HepG2 (cell line): Measurements from ENCODE around the gene SLC4A2. TPM values are rescaled to one million over a fixed set of nuclear protein-coding genes. Genes with fewer than 3 reads are reported as not detected.

Source experiments
- CTCF ChIP-seq: sonication (generic); formaldehyde crosslinking; IDR thresholded peaks from 2 replicates; pipeline ENCODE4 v1.5.0; 2020; ENCODE audit warnings: mild to moderate bottlenecking, missing genetic modification reagents, moderate library complexity
- KDM2A ChIP-seq: sonication (generic); formaldehyde crosslinking; IDR thresholded peaks from 2 replicates; pipeline ENCODE4 v1.4.0; 2020; ENCODE audit warnings: low read depth, missing genetic modification reagents, borderline replicate concordance
- KLF12 ChIP-seq: sonication (generic); formaldehyde crosslinking; IDR thresholded peaks from 2 replicates; pipeline ENCODE4 v1.4.0; 2020; ENCODE audit warnings: missing genetic modification reagents, borderline replicate concordance
- LCORL ChIP-seq, 2 experiments: fragments of 450-650 bp in 1 of 2; sonication (generic) in 1 of 2; formaldehyde crosslinking in 1 of 2; IDR thresholded peaks; 2 replicates each; pipeline versions ENCODE4 v1.5.0 to v1.6.1; 2017 to 2020; ENCODE audit warnings: antibody characterized with exemption in 1 of 2, missing genetic modification reagents in 1 of 2
- MAFF ChIP-seq: IDR thresholded peaks from 2 replicates; pipeline ENCODE4 v1.6.1; 2011; ENCODE audit warnings: low read depth, low read length, improper control_type of control experiment
- MAZ ChIP-seq, 2 experiments: sonication (generic) in 1 of 2; formaldehyde crosslinking in 1 of 2; IDR thresholded peaks; 2 replicates each; pipeline versions ENCODE4 v1.5.0 to v1.6.1; 2012 to 2020; ENCODE audit warnings: low read depth in 2 of 2, mild to moderate bottlenecking in 2 of 2, borderline replicate concordance in 1 of 2, improper control_type of control experiment in 1 of 2, low read length in 1 of 2, missing genetic modification reagents in 1 of 2, moderate library complexity in 1 of 2
- PHF5A ChIP-seq: IDR thresholded peaks from one replicate; pipeline ENCODE4 v1.6.1; 2018; ENCODE audit warnings: low read depth, missing genetic modification reagents; ENCODE audit not compliant: unreplicated experiment
- POLR2G ChIP-seq: fragments of 200-400 bp; formaldehyde crosslinking; IDR thresholded peaks from 2 replicates; pipeline ENCODE4 v1.6.1; 2018; ENCODE audit warnings: mild to moderate bottlenecking, low read depth, low read length, moderate library complexity
- RFX3 ChIP-seq: IDR thresholded peaks from 2 replicates; pipeline ENCODE4 v1.6.1; 2016; ENCODE audit warnings: missing biosample characterization, missing genetic modification reagents
- SMAD1 ChIP-seq: sonication (generic); formaldehyde crosslinking; IDR thresholded peaks from 2 replicates; pipeline ENCODE4 v1.4.0; 2020; ENCODE audit warnings: missing genetic modification reagents, low read depth, mild to moderate bottlenecking, borderline replicate concordance
- SP4 ChIP-seq: sonication (generic); formaldehyde crosslinking; IDR thresholded peaks from 2 replicates; pipeline ENCODE4 v1.8.1; 2023; ENCODE audit warnings: mild to moderate bottlenecking, missing genetic modification reagents
- THAP11 ChIP-seq: IDR thresholded peaks from 2 replicates; pipeline ENCODE4 v1.6.1; 2016; ENCODE audit warnings: missing biosample characterization, missing genetic modification reagents
- ZHX2 ChIP-seq, 2 experiments: sonication (generic) in 1 of 2; formaldehyde crosslinking in 1 of 2; IDR thresholded peaks; 2 replicates each; pipeline versions ENCODE4 v1.6.1 to v1.9.0; 2014 to 2022; ENCODE audit warnings: antibody characterized with exemption in 1 of 2, borderline replicate concordance in 1 of 2, inconsistent platforms in 1 of 2, low read depth in 1 of 2, missing genetic modification reagents in 1 of 2
- ZNF124 ChIP-seq: sonication (generic); formaldehyde crosslinking; IDR thresholded peaks from 2 replicates; pipeline ENCODE4 v1.4.0; 2020; ENCODE audit warnings: missing genetic modification reagents
- ZNF251 ChIP-seq: sonication (generic); formaldehyde crosslinking; IDR thresholded peaks from 2 replicates; pipeline ENCODE4 v1.9.0; 2021; ENCODE audit warnings: mild to moderate bottlenecking, missing genetic modification reagents
- ZNF317 ChIP-seq: sonication (generic); formaldehyde crosslinking; IDR thresholded peaks from 2 replicates; pipeline ENCODE4 v1.5.0; 2020; ENCODE audit warnings: mild to moderate bottlenecking, missing genetic modification reagents
- ZNF574 ChIP-seq: sonication (generic); formaldehyde crosslinking; IDR thresholded peaks from 2 replicates; pipeline ENCODE4 v1.4.0; 2020; ENCODE audit warnings: missing genetic modification reagents
- polyA plus RNA-seq, 8 experiments: library from polyadenylated mRNA; depleted of rRNA in 3 of 8; stranded (reverse) in 7 of 8; unstranded in 1 of 8; fragments of >200 nt; fragmentation: Illumina TruSeq in 4 of 8; extraction: Trizol in 4 of 8; gene quantifications; 2 replicates each; pipeline versions ENCODE4 v1.2.1 to v1.2.3, GENCODE V29; 2011 to 2016; ENCODE audit warnings: low read depth in 4 of 8, missing spikeins in 1 of 8, mixed read lengths in 1 of 8; ENCODE audit not compliant: insufficient read depth in 1 of 8
- total RNA-seq, 5 experiments: library from RNA; depleted of rRNA; stranded (reverse); fragments of >200 nt; fragmentation: Illumina TruSeq; extraction: Trizol; gene quantifications; 2 replicates each; pipeline ENCODE4 v1.2.3, GENCODE V29; 2016; ENCODE audit warnings: low read depth in 1 of 5

The SLC4A2 gene
- total and polyA plus RNA-seq, 2 of the 13 experiments (the other 11 are each of a cell fraction or from before 2014, with no cell fraction given), result 51.9 to 73.4 TPM

GRCh38 chr7:151028131-151028947 is 31.1 kb upstream of the SLC4A2 start, which contains the start of gene ABCB8 (continued):
- peak; percentile 85 for TF ChIP-seq CTCF
- TF ChIP-seq KDM2A (CRISPR knock-in tag), result peak; percentile 62; the same call in 1 of the 2 replicates
- TF ChIP-seq ZHX2 (IDR thresholded peaks at IDR 0.05; ENCODE audit: low read depth), result no peak
- TF ChIP-seq ZHX2 (CRISPR knock-in tag; IDR thresholded peaks at IDR 0.05; ENCODE audit: borderline replicate concordance), result no peak
- peak; percentile 60 for TF ChIP-seq PHF5A (CRISPR knock-in tag)
- peak; percentile 67; the same call in 1 of the 2 replicates for TF ChIP-seq MAZ (IDR thresholded peaks at IDR 0.05; ENCODE audit: borderline replicate concordance, low read depth, low read length)
- TF ChIP-seq MAZ (CRISPR knock-in tag; IDR thresholded peaks at IDR 0.05; ENCODE audit: low read depth), result peak; percentile 45; the same call in 1 of the 2 replicates
- TF ChIP-seq ZNF574, result peak; percentile 83
- no peak for TF ChIP-seq ZNF251
- peak; percentile 50; the same call in 1 of the 2 replicates for TF ChIP-seq KLF12 (CRISPR knock-in tag)
- 0 out of 2 replicates have a peak, but pooled peaks have one; percentile 27 for TF ChIP-seq ZNF124 (CRISPR knock-in tag)
- TF ChIP-seq THAP11 (CRISPR knock-in tag), result peak; percentile 99
- no peak for TF ChIP-seq LCORL (IDR thresholded peaks at IDR 0.05)
- peak; percentile 32 for TF ChIP-seq LCORL (CRISPR knock-in tag; IDR thresholded peaks at IDR 0.05)
- TF ChIP-seq MAFF, result peak; percentile 19; the same call in 1 of the 2 replicates
- peak; percentile 46; the same call in 1 of the 2 replicates for TF ChIP-seq ZNF317
- peak; percentile 76 for TF ChIP-seq RFX3 (CRISPR knock-in tag)
- TF ChIP-seq SP4 (CRISPR knock-in tag), result peak; percentile 85
- 0 out of 2 replicates have a peak, but pooled peaks have one; percentile 86 for TF ChIP-seq SMAD1 (CRISPR knock-in tag)
- peak; percentile 64 for TF ChIP-seq POLR2G
